GM18520 (cell line): Measurements from ENCODE around the gene LTN1.
"Not testable (repeated sequence)": the region's sequence is repeated elsewhere in the genome, so short reads cannot be mapped to it uniquely, and the experiment has no call there.

Experiments
- ATAC-seq: cut with Tn5 transposase; IDR thresholded peaks from one replicate; pipeline ENCODE4 v1.9.1; 2021; ENCODE audit not compliant: unreplicated experiment

LTN1 gene, protein sequence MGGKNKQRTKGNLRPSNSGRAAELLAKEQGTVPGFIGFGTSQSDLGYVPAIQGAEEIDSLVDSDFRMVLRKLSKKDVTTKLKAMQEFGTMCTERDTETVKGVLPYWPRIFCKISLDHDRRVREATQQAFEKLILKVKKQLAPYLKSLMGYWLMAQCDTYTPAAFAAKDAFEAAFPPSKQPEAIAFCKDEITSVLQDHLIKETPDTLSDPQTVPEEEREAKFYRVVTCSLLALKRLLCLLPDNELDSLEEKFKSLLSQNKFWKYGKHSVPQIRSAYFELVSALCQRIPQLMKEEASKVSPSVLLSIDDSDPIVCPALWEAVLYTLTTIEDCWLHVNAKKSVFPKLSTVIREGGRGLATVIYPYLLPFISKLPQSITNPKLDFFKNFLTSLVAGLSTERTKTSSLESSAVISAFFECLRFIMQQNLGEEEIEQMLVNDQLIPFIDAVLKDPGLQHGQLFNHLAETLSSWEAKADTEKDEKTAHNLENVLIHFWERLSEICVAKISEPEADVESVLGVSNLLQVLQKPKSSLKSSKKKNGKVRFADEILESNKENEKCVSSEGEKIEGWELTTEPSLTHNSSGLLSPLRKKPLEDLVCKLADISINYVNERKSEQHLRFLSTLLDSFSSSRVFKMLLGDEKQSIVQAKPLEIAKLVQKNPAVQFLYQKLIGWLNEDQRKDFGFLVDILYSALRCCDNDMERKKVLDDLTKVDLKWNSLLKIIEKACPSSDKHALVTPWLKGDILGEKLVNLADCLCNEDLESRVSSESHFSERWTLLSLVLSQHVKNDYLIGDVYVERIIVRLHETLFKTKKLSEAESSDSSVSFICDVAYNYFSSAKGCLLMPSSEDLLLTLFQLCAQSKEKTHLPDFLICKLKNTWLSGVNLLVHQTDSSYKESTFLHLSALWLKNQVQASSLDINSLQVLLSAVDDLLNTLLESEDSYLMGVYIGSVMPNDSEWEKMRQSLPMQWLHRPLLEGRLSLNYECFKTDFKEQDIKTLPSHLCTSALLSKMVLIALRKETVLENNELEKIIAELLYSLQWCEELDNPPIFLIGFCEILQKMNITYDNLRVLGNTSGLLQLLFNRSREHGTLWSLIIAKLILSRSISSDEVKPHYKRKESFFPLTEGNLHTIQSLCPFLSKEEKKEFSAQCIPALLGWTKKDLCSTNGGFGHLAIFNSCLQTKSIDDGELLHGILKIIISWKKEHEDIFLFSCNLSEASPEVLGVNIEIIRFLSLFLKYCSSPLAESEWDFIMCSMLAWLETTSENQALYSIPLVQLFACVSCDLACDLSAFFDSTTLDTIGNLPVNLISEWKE (N-terminal part only)

GRCh38 chr21:28992526-28993292, at the start of gene LTN1:
Gene LTN1, minus strand, starts transcription at chr21:28992877. Its CDS starts 72 bp downstream, at chr21:28992805.
- ATAC-seq, result peak; percentile 97

DNA sequence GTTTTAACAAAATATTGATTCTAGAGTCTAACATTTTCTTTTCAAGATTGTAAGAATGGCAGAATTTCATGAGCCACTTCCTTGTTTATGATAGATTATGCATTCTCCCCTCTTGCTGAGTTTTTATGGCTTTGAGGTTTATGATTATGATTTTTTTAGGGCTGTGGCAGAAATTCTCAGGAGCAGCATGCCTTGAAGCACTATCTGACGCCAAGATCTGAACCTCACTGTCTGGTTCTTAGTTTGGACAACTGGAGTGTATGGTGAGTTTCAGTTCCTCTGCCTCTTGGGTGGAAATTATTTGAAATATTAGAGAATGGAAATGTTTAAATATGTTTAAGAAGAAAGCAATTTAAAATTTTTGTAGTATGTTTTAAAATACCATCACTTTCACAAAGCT, 42.0 kb upstream of the LTN1 start:
- ATAC-seq, result no peak

- ATAC-seq, result no peak
Measured at GRCh38 chr21:29033871-29034270, 41.2 kb upstream of the LTN1 start.

- ATAC-seq, result no peak
Measured at GRCh38 chr21:29033301-29033700, 40.6 kb upstream of the LTN1 start.

DNA sequence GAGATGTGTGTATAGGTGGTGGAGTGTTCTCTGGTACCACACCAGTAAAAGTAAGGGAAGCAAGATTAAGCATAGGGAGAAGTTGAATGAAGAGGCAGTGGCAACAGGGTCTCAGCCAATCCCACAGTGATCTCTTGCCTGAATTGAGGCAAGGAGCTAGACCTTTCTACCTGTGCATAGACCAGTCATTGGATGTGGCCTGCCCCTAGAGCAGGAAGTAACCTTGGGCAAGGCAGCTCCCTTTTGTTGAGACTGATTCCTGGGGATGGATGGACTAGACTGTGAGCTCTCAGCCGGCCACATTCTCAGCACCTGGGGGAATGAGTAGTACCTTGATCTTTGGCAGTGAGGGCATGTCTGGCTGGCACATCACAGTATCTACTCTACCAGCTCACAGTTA, 38.2 kb upstream of the LTN1 start:
- no peak for ATAC-seq

- ATAC-seq, result no peak
Measured at GRCh38 chr21:29029524-29029923, 36.8 kb upstream of the LTN1 start.

GRCh38 chr21:29025328-29025713, 32.6 kb upstream of the LTN1 start:
- ATAC-seq, result no peak

GRCh38 chr21:29024474-29025327, 32.0 kb upstream of the LTN1 start, which contains the start of gene USP16:
Gene USP16, plus strand, starts transcription at chr21:29024668. Its CDS starts 3,246 bp downstream, at chr21:29027914.
- ATAC-seq, result peak; percentile 97

DNA sequence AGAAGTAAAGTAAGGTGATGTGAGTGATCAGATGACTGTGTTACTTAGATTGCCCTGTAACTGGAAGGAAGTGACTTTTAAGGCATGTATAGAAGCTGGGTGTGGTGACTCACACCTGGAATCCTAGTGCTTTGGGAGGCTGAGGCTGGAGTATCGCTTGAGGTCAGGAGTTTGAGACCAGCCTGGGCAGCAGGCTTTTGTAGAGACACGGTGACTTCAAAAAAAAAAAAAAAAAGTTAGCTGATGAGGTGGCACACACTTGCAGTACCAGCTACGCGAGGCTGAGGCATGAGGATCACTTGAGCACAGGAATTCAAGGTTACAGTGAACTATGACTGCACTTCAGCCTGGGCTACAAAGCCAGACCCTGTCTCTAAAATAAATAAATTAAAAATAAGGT, 29.5 kb upstream of the LTN1 start:
- no peak for ATAC-seq

- ATAC-seq, result no peak
Measured at GRCh38 chr21:29018540-29018939, 25.9 kb upstream of the LTN1 start.

DNA sequence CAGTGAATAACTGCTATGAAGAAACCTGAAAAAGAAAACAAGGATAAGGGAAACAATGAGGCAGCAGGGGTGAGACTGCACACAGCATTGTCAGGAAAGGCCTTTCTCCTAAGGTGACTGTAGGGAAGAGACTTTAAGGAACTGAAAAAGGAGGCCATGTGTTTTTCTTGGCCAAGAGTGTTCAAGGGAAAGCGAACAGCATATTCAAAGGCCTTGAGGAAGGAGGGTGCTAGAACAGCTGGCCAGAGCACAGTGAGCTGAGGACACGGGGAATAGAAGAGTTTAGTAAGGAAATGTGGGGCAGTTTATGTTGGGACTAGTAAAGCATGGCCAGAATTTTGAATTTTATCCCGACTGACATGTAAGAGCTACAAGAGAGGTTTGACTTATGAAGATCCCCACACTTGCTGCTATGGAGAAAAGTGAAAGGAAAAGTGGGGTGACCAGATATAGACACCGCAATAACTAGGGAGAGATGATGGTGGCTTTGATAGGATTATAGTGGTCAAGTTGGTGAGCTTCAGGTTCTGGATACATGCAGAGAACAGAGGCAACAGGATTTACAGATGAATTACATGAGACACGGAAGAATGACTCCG, 25.1 kb upstream of the LTN1 start:
- ATAC-seq, result no peak

DNA sequence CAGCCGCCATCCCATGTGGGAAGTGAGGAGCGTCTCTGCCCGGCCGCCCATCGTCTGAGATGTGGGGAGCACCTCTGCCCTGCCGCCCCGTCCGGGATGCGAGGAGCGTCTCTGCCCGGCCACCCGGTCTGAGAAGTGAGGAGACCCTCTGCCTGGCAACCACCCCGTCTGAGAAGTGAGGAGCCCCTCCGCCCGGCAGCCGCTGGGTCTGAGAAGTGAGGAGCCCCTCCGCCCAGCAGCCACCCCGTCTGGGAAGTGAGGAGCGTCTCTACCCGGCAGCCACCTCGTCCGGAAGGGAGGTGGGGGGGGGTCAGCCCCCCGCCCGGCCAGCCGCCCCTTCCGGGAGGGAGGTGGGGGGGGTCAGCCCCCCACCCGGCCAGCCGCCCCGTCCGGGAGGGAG, 18.6 kb upstream of the LTN1 start:
- ATAC-seq, result not testable (repeated sequence)

- ATAC-seq, result no peak
Measured at GRCh38 chr21:29008367-29008766, 15.7 kb upstream of the LTN1 start.

- ATAC-seq, result no peak
Measured at GRCh38 chr21:29007810-29008209, 15.1 kb upstream of the LTN1 start.

DNA sequence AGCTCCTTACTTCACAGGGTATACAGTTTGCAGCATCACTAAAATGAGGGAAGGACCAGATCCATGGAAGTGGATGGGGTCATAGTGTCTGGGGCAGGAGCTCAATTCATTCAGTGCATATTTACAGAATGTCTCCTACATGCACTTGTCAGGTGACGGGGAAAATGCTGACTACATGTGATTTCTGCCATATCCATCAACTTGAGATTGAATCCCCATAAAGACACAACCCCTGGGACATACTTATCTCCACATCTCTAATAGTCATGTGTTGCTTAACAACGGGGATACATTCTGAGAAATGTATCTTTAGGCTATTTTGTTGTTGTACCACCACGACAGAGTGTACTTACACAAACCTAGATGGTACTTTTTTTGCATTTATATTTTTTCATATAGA, 14.5 kb upstream of the LTN1 start:
- ATAC-seq, result no peak

DNA sequence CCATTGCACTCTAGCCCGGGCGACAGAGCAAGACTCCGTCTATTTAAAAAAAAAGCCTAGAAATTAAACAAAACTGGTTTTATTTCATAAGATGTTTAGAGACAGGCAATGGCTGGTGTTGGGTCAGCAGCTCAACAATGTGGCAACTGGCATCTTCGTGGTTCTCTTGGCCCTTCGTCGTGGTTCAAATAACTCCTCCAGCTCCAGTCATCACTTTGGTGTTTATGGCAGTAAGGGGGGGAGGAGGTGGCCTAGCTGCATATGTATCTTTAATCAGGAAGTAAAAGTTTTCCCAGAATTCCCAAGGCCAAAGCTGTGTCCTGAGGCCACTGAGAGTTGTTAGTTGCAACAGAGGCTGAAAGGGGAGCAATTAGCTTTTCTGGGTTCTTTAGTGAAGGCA, 13.0 kb upstream of the LTN1 start:
- ATAC-seq, result no peak

GRCh38 chr21:29002442-29003144, 9.9 kb upstream of the LTN1 start:
- peak; percentile 99 for ATAC-seq

DNA sequence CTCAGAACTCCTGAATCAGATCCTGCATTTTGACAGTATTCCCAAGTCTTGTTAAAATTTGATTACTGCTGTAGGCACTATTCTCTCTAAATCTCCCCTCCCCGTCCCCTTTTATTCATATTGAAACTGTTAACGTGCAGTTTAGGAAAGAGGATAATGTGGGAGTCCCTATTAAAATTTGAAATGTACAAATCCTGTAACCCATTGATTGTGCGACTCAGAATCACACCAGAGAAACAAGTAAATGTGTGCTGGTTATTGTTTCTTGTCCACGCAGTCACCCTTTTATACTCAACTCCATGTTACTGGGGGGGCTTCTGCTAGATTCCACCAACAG, 584 bp upstream of the LTN1 start:
- ATAC-seq, result no peak
